HG03439 (cell line): ENCODE data around the gene ATIC.
"Not testable (repeated sequence)": the region's sequence is repeated elsewhere in the genome, so short reads cannot be mapped to it uniquely, and the experiment has no call there.

ENCODE experiments used
- ATAC-seq: cut with Tn5 transposase; IDR thresholded peaks from one replicate; pipeline ENCODE4 v1.9.1; 2021; ENCODE audit warnings: mild to moderate bottlenecking, moderate library complexity; ENCODE audit not compliant: unreplicated experiment

The ATIC gene

DNA sequence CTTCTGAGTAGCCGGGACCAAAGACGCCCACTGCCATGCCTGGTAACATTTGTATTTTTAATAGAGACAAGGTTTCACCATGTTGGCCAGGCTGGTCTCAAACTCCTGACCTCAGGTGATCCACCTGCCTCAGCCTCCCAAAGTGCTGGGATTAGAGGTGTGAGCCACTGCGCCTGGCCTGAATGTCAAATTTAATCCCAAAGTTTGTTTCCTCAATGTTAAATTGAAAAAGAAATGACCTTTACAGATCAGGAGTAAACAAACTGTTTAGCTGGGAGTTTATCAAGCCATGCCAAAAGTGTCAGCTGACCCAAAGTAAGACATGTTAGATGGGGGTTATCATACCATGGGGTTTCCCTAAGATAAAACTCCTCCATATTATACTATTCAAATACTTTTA is 48.2 kb downstream of the ATIC start:
- not testable (repeated sequence) for ATAC-seq

DNA sequence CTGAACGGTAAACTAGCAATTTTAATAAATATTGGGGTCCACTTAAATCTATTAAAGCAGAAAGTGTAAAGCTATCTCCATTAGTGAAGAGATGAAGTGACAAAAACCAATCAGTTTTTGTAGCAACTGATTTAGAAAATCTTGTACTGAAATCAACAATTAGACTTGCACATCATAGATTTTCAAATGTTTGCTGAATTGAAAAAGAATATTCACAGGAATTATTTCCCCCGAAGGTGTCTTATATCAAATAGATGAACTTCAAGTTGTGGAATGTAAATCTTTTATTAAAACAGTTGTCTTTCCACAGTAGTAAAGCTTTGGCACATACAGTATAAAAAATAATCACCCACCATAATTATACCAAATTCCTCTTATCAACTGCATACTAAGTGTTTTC is 48.7 kb downstream of the ATIC start:
- ATAC-seq: no peak

DNA sequence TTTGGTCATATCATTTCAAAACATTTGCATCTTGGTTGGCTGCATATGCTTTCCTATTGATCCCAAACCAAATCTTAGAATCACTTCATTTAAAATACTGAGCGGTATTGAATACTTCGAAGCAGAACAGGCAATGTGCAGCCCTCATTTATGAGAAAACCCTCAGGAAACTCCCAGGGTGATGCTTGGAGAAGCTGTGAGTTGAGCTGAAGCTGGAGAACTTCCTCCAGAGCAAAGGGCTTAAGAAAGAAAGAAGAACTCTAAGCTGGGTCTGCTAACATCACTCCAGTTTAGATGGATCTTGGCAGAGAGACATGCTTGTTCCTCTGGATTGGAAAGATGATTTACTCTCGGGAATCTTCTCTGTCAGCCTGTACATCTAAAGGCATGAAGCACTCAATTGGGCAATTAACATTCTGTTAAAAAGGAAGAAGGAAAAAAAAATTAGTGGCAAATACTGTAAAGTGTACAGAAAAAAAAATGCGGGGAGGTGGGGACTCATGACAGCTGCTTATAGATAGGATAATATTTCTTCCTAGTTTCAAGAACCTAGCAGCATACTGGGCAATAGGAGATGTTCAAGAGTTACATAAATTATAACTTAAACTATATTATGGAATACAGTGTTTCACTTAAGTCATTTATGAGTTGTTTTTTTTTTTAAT is 49.5 kb downstream of the ATIC start:
- no peak for ATAC-seq

DNA sequence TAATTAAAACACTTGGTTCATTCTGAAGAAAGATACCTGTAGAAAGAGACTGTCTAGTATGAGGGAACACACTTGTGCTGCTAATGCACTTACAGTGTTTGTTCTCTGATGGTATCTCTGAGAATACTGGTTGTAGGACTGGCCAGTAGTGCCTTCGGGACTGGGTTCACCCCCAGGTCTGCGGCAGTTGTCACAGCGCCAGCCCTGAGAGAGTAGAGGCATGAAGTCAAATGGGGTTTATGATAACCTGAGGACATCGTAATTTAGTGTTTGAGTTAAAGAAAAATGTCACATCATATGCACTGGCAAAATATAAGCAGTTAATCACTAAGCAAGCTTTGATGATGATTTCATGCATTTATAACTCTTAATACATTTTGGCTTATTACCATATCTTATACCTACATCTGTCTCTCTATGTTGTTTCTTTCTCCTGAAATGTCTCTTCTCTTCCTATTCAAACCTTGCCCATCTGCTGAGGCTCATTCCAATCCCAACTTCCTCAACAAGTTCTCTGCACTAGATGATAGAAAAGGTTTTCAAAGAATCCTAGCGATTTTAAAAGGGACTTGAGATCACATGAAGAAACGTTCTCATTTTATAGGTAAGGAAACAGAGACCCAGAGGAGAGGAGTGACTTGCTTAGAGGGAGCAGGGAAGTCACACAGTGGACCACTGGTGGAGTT is 50.2 kb downstream of the ATIC start:
- ATAC-seq: no peak

DNA sequence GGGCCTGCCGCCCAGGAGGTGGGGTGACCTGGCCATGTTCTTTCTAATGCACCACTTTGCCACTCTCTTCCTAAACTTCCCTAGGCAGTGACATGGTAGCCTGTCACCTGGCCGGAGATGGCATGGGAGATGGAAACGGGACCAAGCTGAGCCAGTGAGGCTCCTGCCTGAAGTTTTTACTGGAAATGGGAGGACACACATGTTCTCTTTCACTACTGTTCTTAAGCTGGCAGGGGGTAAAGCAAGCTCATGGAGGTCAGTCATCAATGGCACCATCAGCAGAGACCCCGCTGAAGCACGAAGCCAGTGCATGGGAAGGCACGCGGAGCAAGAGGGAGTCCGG is 50.7 kb downstream of the ATIC start:
- no peak for ATAC-seq

DNA sequence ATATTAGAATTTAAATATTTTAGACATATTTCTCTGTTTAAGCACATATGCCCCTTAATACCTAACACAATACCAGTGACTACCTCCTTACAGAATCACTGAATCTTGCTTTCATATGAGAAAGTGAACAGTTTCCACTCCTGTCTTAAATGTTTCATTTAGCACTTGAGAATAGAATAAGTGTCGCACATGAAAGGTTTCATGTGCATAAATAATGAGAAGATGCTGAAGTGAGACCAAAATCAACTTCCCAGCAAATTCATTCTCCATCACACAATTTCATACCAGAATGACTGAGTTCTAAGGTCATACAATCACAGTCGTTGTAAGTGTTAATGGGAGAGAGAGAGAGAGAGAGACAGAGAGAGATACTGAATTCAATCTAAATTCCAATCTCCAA is 51.2 kb downstream of the ATIC start:
- ATAC-seq: no peak

DNA sequence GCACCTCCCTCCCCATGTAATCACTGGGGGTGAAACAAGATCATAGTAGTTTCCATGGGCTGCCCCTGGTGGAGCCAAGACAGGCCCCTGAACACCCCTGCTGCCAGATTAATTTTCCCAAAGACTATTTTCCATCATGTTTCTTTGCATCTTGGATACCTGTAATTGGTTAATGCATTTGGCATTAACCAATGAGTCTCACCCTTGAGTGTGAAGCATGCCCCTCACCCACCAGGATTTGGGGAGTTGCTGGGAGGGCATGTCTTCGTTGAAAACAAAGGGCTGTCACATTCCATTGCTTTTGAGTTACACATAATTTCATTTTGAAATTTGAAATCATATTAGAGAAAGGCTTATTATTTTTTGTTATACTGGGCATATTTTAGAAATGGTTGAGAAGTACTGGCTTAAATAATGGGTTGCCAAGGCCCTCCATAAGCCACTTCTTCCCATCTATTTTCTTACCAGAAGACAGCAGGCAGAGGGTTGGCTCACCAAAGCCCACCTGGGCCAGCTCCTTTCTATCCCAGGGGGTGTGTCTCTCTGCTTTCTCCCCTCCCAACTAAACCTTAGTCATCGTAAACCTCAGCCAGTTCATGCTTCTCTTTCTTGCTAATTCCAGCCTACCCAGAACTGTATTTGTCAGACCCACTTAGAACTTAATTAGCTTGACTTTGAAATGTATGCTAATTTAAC is 51.8 kb downstream of the ATIC start:
- ATAC-seq: no peak

DNA sequence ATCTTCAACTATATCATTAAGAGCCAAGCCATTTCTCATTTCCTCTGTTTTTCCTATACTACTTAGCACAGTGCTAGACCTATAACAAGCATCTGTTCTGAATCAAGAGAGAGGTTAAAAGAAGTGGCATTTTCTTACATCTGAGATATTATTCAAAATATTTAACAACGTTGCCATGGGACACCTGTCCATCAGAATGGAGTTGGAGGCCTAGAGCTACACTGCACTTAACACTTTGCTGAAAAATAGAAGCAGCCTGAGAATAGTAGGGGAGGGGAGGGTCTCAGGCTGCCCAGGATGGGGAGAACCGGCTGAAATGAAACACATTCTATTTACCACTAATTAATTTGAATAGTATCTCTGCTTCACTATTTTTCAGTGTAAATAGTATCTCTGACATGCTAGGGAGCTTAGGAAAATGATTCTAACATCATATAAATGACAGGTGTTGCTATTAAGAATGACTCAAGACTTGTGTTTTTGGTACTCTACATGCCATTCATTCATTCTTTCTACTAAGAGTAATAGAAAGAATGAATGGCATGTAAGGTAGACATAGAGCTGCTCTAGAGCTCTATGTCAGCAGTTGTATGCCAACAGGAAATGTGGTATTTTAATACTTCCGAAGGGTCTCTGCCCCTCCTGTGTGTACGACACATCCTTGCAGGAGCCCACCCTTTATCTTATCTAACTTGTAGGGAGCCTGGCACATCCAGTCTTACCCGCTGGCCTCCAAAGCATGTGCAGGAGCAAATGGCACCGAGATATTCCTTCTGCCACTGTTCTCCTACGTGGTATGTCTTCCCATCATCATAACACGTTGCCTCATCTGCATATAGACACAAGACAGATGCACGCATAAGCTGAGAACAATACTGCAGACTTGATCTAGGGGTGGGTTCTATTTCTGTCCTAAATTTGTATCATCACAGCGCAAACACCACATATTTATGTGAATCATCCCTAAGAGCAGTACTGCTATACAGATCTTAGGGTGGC is 52.6 kb downstream of the ATIC start:
- no peak for ATAC-seq

DNA sequence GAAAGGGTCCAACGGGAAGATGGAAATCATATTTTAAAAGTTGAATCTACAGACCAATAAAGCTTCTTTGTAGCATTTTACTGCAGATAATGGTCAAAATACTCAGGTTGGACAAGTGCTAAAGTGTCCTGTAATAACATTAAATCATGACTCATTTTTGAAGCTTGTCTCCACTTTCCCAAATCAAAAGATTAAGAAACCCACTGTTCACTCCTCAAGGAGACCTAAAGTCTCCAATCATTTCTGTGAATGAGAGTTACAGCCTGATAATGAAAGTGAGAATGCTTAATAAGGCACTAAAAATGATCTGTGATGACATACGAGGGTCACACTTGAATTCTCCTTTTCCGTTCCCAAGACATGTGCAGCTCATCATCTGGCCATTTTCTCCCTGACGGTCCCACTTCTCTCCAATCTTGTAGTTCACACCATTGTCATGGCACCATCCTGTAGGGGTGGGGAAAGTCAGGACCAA is 53.4 kb downstream of the ATIC start:
- ATAC-seq: no peak

DNA sequence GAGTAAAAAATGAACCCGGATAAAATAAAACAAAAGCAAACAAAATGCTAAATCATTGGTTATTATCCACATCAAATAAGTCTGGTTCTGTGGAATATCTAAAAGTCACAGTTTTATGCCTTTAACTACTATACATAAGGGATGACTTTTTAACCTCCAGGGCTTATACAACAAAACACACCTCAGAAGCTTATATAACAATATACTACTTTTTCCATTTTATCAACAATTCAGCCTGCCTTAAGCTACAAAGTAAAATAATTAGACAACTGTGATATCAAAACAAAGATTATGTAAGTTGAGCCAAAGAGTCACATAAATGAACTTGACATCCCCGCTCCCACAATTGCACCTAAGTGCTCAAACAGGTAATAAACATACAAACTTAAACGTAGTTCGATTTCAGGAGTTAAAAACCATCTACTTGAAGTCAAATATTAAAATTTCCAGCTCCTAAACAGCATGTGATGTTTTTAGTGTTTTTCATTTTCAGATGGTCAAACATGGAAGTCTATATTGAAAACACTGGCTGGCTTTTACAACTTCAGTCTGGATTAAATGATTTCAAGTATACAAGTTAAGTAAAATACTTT is 54.7 kb downstream of the ATIC start:
- ATAC-seq: no peak

DNA sequence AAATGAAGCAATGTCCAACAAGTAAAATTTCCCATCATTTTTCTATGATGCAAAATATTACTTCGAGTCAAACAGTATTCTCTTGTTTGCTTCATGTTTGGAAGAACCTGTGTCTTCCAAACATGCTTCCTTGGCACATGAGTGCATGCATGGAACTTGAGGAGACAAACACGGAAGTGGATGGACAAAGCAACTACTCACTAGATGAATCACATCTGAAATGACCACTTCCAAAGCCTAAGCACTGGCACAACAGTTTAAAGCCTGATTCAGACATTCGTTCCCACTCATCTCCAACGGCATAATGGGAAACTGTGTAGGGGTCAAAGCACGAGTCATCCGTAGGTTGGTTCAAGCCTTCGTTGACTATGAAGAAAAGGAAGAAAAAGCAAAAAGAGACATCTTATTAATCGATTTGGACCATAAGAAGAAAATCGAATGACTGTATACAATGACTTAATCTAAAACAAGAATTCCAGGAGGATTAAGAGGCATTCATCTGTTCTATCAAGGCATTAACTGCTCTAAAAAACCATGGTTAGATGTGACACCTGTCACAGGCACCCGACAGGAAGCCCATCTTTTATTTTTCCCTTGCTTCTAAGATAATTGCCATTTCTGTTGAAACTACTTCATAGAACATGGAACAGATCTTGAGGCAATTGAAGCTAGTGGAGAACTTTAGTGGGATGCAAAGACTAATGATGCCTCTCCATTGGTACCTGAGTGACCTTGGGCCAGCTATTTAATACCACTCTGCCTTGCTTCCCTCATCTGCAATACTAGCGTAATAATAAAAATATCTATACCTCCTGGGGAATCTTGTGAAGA is 56.0 kb downstream of the ATIC start:
- ATAC-seq: no peak

DNA sequence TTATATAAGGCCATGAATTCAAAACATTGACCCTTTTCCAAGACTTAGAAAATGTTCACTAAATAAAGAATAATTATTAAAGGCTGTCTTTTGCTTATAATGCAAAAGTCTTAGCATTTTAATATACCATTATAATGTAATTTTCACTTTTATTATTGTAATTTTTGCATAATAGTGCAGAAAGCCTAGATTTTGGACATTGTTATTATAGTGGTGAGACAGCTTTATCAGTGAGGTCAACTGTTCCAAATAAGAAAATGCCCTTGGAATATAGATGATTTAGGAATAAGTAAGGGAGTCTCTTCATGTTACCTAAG is 56.6 kb downstream of the ATIC start:
- ATAC-seq: no peak

DNA sequence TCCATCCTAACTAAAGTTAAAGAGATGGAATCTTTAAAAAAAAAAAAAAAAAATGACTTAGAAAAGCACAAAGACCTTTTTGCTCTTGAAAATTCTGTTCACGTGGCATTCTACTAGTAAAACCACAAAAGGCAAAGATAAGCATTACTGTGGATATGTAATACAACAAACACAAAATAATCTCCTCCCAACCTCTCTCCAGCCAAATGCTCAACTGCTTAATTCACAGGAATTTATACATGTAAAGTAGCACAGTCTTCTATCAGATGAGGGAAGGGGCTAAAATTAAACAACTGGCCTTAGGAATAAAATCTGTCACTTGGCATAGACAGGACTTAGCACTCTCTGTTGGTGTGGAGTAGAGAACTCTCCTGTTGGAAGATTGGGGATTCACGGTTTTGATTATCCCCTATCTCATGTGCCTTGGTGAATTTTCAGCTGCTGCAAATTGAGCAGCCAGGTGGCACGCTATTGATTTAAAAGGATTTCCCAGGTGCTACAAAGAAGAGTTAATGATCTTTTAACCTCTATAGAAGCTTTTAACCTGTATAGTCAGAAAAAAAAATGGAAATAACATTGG is 57.4 kb downstream of the ATIC start:
- no peak for ATAC-seq

DNA sequence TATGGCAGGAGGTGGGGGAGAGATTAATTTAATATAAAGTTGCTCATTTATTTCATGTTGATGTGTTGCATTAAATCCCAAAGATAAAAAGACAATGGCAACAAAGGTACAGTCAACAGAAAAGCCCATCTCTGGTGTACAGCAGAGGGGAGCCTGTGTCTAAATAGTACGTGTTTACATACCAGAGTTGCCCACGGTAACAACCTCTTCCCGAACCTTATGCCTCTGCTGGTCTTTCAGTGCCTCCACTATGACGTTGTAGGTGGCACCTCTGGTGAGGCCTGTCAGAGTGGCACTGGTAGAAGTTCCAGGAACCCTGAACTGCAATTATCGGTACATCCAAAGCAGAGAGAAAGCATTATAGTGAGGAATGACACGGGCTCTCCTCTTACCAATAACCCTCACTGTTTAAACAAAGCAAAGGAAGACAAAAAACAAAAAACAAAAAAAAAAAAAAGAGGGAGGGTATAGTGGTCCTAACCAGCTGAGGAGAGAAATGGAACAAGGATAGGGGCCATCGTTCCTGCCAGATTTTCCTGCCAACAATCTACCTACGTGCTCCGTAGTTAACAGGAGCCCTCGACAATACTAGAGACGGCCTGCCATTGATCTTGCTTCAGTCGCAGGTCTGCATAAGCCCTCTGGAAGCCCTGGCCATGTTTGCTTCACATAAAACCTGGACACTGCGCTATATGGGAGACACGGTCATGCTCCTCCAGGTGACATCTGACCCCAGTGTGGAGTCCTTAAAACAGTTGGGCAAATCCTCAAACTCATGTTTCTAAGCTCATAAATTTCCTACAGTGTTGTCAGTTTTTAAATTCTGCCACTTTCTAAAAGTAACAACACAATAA is 58.5 kb downstream of the ATIC start:
- no peak for ATAC-seq

DNA sequence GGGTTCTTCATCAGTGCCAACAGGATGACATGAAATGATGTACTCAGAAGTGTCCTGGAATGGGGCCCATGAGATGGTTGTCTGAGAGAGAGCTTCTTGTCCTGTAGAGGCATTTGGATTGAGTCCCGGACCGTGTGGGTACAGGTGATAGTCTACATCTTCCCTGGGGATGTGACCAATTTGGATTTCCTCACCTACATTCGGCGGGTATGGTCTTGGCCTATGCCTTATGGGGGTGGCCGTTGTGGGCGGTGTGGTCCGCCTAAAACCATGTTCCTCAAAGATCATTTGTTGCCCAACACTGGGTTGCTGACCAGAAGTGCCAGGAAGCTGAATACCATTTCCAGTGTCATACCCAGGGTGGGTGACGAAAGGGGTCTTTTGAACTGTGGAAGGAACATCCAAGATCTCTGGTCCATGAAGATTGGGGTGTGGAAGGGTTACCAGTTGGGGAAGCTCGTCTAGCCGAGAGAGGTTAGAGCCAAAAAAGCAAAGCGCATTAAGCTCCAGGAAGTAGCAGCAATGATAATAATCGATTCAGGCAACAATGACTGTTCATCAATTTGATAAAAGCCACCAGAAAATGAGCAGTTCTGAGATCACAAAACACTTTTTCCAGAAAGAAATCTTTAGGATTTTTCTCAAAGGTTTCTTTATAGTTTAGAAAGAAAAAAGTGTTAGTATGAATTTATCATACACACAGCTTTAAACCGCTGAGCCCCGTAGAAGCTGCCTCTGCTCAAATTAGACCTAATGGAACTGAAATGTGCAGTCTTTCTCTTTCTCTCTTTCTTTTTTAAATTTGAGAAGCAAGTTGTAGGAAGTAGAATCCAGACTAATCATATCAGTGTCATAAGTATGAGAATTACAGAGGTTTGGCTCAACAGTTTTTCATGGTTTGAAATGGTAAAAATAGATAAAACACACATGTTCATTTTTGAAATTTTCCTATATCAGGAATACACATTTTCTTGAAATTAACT is 60.3 kb downstream of the ATIC start:
- no peak for ATAC-seq

DNA sequence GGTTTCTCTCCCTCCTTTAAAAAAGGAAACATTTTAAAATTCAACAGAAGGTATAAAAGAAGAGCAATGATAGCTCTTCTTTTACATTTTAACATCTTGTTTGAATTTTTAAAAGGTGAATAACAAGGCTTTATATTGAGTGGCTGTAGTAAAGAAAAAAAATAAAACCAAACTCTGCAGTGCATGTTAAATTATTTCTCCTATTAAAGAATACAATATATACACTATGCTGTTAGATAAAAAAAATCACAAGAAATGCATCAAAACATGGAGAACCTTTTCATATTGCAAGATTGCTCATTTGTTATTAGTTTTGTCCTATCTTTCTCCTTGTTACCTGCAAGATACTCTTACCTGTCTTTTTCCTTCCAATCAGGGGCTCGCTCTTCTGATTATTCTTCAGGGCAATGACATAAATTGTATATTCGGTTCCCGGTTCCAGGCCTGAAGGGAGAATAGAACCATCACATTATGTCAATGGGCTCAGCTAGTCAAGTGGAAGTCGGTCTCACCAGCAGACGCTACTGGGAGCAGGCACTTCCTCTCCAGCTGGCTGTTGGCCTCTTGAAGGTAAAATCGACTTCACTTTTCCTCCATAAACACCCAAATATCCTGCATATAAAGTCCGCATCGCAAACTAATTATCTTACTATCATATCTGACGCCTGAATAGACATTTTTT is 61.2 kb downstream of the ATIC start:
- ATAC-seq: no peak

DNA sequence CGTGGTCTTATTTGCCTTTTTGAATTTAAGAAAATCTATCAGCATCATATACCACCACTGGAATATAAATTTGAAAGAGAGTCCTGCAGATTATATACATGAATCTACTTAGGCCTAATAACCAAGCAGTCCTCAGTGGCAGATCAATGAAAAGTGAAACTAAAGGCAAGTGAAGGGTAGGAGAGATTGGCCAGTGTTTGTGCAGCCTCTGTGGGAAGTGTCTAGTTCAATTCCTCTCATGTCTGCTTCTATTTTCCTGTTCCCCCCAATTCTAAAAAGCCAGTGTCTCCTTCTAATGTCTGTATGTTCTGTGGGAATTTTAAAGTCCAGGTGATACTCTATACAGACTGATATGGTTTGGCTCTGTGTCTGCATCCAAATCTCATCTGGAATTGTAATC is 62.1 kb downstream of the ATIC start:
- no peak for ATAC-seq
